ENCODE measurements around the gene CNOT2. TPM values are rescaled to one million over a fixed set of nuclear protein-coding genes. Genes with fewer than 3 reads are reported as not detected.

CNOT2 gene
- total RNA-seq, 1 experiment from 2014 or later: 49.3 TPM

- Histone ChIP-seq H3K9me3 (ENCODE audit: control insufficient read depth, insufficient read depth, low read depth, low read length) (no peaks in the 10 kb centered on the region), H3K36me3 (ENCODE audit: control insufficient read depth, insufficient read depth, low read length) (no peaks in the 10 kb centered on the region), H3K27me3 (ENCODE audit: control insufficient read depth, insufficient read depth, low read length) (no peaks in the 10 kb centered on the region), H3K4me3 (ENCODE audit: low read depth in 2 of 2, low read length in 2 of 2) (no peak overlapping the region), H3K27ac (ENCODE audit: low read length) (no peak overlapping the region), H3K4me1 (ENCODE audit: control insufficient read depth, insufficient read depth, low read length) (peaks cover 23% of the 10 kb centered on the region)
- in situ Hi-C loops (cut with HindIII; ENCODE audit: low pct_unique_long_range_greater_than_20kb, low sequenced_read_pairs) (no loop called here), intact Hi-C loops (cut with micrococcal nuclease; ENCODE audit: unreplicated experiment) (no loop called here)
- BruUV-seq (replicated peaks): no TSS peak
- CTCF ChIA-PET: no interaction called here
- no peak for TF ChIP-seq TCF7L2 (IDR thresholded peaks at IDR 0.05; ENCODE audit: low read depth, low read length)
- no peak for TF ChIP-seq POLR2AphosphoS5 (IDR thresholded peaks at IDR 0.05; ENCODE audit: low read depth, low read length)
- no peak for TF ChIP-seq SIN3A (IDR thresholded peaks at IDR 0.05; ENCODE audit: borderline replicate concordance, insufficient read depth, low read depth, low read length)
- no peak for TF ChIP-seq CTCF (IDR thresholded peaks at IDR 0.05)
- TF ChIP-seq REST (IDR thresholded peaks at IDR 0.05; ENCODE audit: insufficient read depth in 1 of 2, low read depth in 2 of 2, low read length in 1 of 2): no peak
- ATAC-seq (no peak), DNase-seq (ENCODE audit: low read depth, low spot score) (no peak)
- POLR2A ChIA-PET: no interaction called here
Measured at GRCh38 chr12:70254225-70254624, 11.0 kb downstream of the CNOT2 start.

GRCh38 chr12:70254846-70255245 lies 11.6 kb downstream of the CNOT2 start:
- no peaks in the 10 kb centered on the region for H3K27me3 ChIP-seq (ENCODE audit: control insufficient read depth, insufficient read depth, low read length)
- POLR2A ChIA-PET: no interaction called here
- H3K4me3 ChIP-seq (ENCODE audit: low read depth in 2 of 2, low read length in 2 of 2): no peak overlapping the region
- in situ Hi-C loops (cut with HindIII; ENCODE audit: low pct_unique_long_range_greater_than_20kb, low sequenced_read_pairs) (no loop called here), intact Hi-C loops (cut with micrococcal nuclease; ENCODE audit: unreplicated experiment) (no loop called here)
- H3K27ac ChIP-seq (ENCODE audit: low read length): no peak overlapping the region
- TF ChIP-seq TCF7L2 (IDR thresholded peaks at IDR 0.05; ENCODE audit: low read depth, low read length) (no peak), CTCF (IDR thresholded peaks at IDR 0.05) (no peak), SIN3A (IDR thresholded peaks at IDR 0.05; ENCODE audit: borderline replicate concordance, insufficient read depth, low read depth, low read length) (no peak), REST (IDR thresholded peaks at IDR 0.05; ENCODE audit: insufficient read depth in 1 of 2, low read depth in 2 of 2, low read length in 1 of 2) (no peak), POLR2AphosphoS5 (IDR thresholded peaks at IDR 0.05; ENCODE audit: low read depth, low read length) (no peak)
- CTCF ChIA-PET: no interaction called here
- no peak for ATAC-seq
- no peaks in the 10 kb centered on the region for H3K9me3 ChIP-seq (ENCODE audit: control insufficient read depth, insufficient read depth, low read depth, low read length)
- DNase-seq (ENCODE audit: low read depth, low spot score): no peak
- H3K4me1 ChIP-seq (ENCODE audit: control insufficient read depth, insufficient read depth, low read length): peaks cover 23% of the 10 kb centered on the region
- no TSS peak for BruUV-seq (replicated peaks)
- no peaks in the 10 kb centered on the region for H3K36me3 ChIP-seq (ENCODE audit: control insufficient read depth, insufficient read depth, low read length)
